CD4-positive, alpha-beta T cell treated with Interleukin-15 for 4 hours (primary cell): ENCODE data around the gene IFI44L.

Experiments
- DNase-seq: peaks from one replicate; pipeline ENCODE4 v3.0.0-alpha.2; 2020; ENCODE audit warnings: low spot score

Gene IFI44L

DNA sequence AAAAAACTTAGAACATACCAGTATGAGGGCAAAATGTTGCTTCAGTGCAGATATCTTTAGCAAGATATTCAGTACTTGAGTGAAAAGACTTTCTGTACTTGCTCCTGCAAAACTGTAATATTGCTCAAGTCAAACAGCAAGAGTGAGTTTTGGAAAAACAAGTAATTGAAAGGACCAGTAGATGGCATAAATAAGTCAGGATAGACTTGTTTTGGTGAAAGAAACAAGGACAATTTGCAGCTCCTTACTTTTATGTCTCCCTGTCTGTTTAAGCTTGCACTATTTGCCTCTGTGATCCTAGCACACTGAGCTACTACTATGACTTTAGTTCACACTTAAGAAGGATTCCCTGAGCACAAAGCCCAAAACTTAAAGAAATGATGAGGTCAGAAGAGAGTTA, 68.4 kb downstream of the IFI44L start:
- no peak for DNase-seq

DNA sequence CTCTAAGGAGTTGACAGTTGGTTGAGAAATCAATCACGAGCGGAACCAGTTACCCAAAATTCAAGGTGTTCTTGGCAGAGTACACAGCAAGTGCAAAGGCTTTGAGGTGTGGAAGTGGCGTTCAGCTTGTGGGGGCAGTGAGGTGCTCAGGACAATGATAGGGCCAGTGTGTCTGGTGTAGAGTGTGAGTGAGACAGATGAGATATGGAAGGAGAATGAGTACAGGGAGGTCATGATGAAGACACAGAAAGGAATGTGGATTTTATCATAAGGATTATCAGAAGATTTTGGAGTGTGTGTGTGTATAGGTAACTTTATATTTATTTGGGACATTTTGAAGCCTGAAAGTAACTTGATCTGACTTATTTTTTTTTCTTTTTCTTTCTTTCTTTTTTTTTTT, 70.3 kb downstream of the IFI44L start:
- no peak for DNase-seq

DNA sequence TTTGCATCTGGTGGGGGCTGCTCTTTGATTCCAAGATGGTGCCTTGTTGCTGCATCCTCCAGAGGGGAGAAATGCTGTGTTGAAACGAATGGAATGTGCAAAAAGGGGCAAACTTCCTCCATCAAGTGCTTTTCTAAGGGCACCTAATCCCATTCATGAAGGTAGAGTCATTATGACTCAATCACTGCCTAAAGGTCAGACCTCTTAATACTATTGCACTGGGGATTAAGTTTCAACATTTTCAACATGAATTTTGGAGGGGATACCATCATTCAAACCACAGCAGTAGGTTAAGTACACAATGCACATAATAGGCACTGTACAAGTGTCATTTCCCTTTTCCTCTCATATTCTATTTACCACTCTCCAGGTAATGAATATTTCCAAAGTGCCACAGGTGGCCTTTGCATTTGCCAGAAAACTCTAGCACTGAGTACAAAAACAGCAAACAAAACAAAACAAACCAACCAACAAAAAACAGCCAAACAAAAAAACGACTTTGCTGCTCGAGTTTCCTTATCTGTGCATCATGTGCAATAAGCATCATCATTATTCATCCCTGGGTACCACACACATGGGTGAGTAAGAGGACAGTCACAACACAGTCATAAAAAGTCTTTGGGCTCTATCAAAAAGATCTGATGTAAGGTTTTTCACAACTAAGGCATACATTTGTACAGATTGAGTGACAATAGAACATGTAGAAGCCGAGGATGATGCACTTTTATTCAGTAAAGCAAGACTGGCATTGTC, 71.9 kb downstream of the IFI44L start:
- no peak for DNase-seq
